Thoracic aorta (tissue), 2 donors: ENCODE data around the gene FBF1. TPM values are rescaled to one million over a fixed set of nuclear protein-coding genes. Genes with fewer than 3 reads are reported as not detected.

ENCODE experiments used
- ATAC-seq: fragments of 150-250 bp; one replicate; pipeline ENCODE4 v1.8.0; 2017; ENCODE audit warnings: low read depth; ENCODE audit not compliant: insufficient number of reproducible peaks, low FRiP score
- DNase-seq: peaks from one replicate; pipeline ENCODE4 v3.0.0-alpha.2; 2020; ENCODE audit warnings: low spot score
- H3K27ac ChIP-seq, 2 donors: fragments of 200-600 bp; sonication (generic); 1 replicate in 1 of 2; 2 replicates in 1 of 2; pipeline ENCODE4 v1.5.1; 2016; ENCODE audit warnings: mild to moderate bottlenecking in 2 of 2, moderate library complexity in 2 of 2
- H3K27me3 ChIP-seq: fragments of 200-600 bp; sonication (generic); replicated peaks from 2 replicates; pipeline ENCODE4 v1.6.0; 2016; ENCODE audit warnings: mild to moderate bottlenecking; ENCODE audit not compliant: insufficient read depth
- H3K36me3 ChIP-seq: fragments of 200-600 bp; sonication (generic); one replicate; pipeline ENCODE4 v1.5.1; 2016
- H3K4me1 ChIP-seq, 2 donors: fragments of 200-600 bp; sonication (generic); 1 replicate in 1 of 2; 2 replicates in 1 of 2; pipeline versions ENCODE4 v1.5.1 to v1.6.0; 2016; ENCODE audit warnings: low read depth in 2 of 2, mild to moderate bottlenecking in 1 of 2; ENCODE audit not compliant: control insufficient read depth in 1 of 2
- H3K4me3 ChIP-seq: fragments of 200-600 bp; sonication (generic); 2 replicates; pipeline ENCODE4 v1.5.1; 2016; ENCODE audit warnings: mild to moderate bottlenecking
- H3K9me3 ChIP-seq: fragments of 200-600 bp; sonication (generic); 2 replicates; pipeline ENCODE4 v1.5.1; 2016
- total RNA-seq, 2 donors: library from RNA; depleted of rRNA; stranded (reverse); fragments of >200 nt; gene quantifications; one replicate each; pipeline versions ENCODE4 v1.1.0 to v1.2.3, GENCODE V29; 2016
- TF ChIP-seq, protein P1 (sequence below): fragments of 200-600 bp; sonication (generic); IDR thresholded peaks from one replicate; pipeline ENCODE4 v1.5.1; 2019; ENCODE audit warnings: antibody characterized with exemption

The FBF1 gene
- total RNA-seq, 2 donors from 2014 or later = 6.3 to 8.0 TPM

DNA sequence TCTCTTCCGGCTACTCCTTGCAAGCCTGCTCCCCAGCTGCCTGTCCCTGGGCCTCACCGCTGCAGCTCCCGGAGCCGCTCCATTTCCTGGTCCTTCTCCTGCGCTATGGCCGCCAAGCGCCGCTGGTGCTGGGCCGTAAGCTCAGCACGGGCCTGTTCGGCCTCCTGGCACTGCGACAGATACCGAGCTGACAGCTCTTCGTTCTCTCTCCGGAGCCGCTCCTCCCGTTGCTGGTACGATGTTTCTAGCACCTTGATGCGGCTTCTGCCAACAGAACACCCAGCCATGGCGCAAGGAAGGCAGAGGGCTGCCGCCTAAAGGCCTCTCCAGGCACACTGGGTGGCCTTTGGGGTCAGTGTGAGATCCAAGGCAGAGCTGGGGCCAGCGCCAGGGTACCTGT is 21.2 kb downstream of the FBF1 start:
- Histone ChIP-seq H3K9me3 (no peaks in the 10 kb centered on the region), H3K4me1 (no peaks in the 10 kb centered on the region), H3K27me3 (no peaks in the 10 kb centered on the region), H3K36me3 (peaks cover 7% of the 10 kb centered on the region), H3K27ac (no peak overlapping the region), H3K4me3 (no peak overlapping the region)
- DNase-seq (no peak), ATAC-seq (no peak)
- TF ChIP-seq, protein P1, sequence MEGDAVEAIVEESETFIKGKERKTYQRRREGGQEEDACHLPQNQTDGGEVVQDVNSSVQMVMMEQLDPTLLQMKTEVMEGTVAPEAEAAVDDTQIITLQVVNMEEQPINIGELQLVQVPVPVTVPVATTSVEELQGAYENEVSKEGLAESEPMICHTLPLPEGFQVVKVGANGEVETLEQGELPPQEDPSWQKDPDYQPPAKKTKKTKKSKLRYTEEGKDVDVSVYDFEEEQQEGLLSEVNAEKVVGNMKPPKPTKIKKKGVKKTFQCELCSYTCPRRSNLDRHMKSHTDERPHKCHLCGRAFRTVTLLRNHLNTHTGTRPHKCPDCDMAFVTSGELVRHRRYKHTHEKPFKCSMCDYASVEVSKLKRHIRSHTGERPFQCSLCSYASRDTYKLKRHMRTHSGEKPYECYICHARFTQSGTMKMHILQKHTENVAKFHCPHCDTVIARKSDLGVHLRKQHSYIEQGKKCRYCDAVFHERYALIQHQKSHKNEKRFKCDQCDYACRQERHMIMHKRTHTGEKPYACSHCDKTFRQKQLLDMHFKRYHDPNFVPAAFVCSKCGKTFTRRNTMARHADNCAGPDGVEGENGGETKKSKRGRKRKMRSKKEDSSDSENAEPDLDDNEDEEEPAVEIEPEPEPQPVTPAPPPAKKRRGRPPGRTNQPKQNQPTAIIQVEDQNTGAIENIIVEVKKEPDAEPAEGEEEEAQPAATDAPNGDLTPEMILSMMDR = no peak

- no peak for DNase-seq
- ATAC-seq = no peak
- Histone ChIP-seq H3K27ac (no peak overlapping the region), H3K27me3 (no peaks in the 10 kb centered on the region), H3K9me3 (no peaks in the 10 kb centered on the region), H3K4me3 (no peak overlapping the region), H3K36me3 (peaks cover 4% of the 10 kb centered on the region), H3K4me1 (no peaks in the 10 kb centered on the region)
- TF ChIP-seq, protein P1 = no peak
These were observed 22.9 kb downstream of the FBF1 start for GRCh38 chr17:75917917-75918445.

GRCh38 chr17:75917141-75917916 is 23.5 kb downstream of the FBF1 start:
- Histone ChIP-seq H3K36me3 (no peaks in the 10 kb centered on the region), H3K27ac (no peak overlapping the region), H3K9me3 (no peaks in the 10 kb centered on the region), H3K4me1 (no peaks in the 10 kb centered on the region), H3K4me3 (no peak overlapping the region), H3K27me3 (no peaks in the 10 kb centered on the region)
- ATAC-seq (no peak), DNase-seq (no peak)
- TF ChIP-seq, protein P1 = no peak

DNA sequence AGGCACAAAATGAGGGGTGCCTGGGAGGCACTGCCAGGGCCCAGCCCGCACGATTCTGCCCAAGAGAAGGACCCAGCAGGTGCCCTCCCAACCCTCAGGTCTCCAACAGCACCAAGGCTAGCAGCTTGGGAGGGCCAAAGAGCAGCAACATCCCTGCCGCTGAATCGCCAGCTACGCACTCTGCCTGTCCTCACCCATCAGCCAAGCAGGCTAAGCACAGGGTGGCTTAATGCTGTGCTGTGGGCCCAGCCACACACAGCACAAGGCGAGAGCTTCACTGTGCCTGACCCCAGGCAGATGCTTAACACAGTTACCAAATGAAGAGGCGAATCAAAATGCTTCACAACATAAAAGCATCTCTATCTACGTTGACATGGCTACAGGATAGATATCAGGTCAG is 25.6 kb downstream of the FBF1 start:
- H3K4me1 ChIP-seq = no peaks in the 10 kb centered on the region
- no peak overlapping the region for H3K4me3 ChIP-seq
- no peaks in the 10 kb centered on the region for H3K9me3 ChIP-seq
- no peaks in the 10 kb centered on the region for H3K27me3 ChIP-seq
- H3K27ac ChIP-seq = no peak overlapping the region
- no peak for DNase-seq
- no peaks in the 10 kb centered on the region for H3K36me3 ChIP-seq
- TF ChIP-seq, protein P1 = no peak
- no peak for ATAC-seq

DNA sequence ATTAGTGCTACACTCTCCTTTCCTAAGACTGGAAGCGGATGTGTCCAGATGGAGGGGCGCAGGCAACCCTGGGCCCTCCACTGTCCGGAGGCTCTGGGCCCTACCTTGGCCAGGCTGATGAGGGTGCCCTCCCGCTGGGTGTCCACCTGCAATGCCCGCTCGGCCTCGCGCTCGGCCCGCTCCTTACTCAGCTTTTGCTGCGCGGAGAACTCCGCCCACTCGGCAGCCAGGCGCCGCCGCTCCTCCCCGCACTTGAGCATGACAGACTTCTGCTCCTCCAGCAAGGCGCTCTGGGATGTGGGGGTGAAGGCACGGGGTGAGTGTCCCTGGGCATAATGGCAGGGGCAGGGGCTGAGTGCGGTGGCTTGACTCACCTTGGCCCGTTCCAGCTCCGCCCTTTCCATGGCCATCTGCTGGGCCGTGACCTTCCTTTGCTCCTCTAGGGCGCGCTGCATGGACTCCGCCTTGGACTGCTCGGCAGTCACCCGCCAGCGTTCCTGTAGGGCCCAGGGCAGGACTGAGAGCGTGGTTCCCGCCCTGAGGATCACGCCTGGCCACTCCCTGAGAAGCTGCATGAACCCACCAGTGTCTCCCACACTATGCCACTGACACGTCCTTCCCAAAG is 26.1 kb downstream of the FBF1 start:
- TF ChIP-seq, protein P1 = no peak
- H3K27ac ChIP-seq = no peak overlapping the region
- no peaks in the 10 kb centered on the region for H3K27me3 ChIP-seq
- no peaks in the 10 kb centered on the region for H3K4me1 ChIP-seq
- no peak for DNase-seq
- H3K9me3 ChIP-seq = no peaks in the 10 kb centered on the region
- H3K4me3 ChIP-seq = no peak overlapping the region
- ATAC-seq = no peak
- H3K36me3 ChIP-seq = no peaks in the 10 kb centered on the region
